COR-L47 (cell line): Measurements from ENCODE around the gene PJA2.

Source experiments
- DNase-seq: peaks from one replicate; lab custom pipeline; 2025; lab: John Stamatoyannopoulos, UW

Gene PJA2

GRCh38 chr5:109408991-109409843, 557 bp downstream of the PJA2 start:
- peak; percentile 50 for DNase-seq

DNA sequence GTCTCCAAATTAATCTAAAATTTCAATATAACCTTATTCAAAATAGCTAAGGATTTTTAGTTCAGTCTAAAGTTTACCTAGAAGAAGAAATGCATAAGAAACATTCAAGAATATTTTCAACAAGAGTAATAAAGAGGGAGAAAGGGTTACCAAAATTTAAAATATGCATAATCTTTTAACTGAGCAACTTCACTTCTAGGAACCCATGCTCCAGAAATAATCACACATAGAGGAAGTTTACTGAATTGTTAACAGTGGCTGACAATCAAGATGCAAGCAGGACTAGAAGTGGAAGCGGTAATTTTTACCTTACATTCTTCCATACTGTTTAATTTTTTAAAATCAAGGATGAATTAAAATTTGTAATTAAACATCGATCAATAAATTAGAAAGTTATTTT, 1.9 kb downstream of the PJA2 start:
- DNase-seq = no peak

DNA sequence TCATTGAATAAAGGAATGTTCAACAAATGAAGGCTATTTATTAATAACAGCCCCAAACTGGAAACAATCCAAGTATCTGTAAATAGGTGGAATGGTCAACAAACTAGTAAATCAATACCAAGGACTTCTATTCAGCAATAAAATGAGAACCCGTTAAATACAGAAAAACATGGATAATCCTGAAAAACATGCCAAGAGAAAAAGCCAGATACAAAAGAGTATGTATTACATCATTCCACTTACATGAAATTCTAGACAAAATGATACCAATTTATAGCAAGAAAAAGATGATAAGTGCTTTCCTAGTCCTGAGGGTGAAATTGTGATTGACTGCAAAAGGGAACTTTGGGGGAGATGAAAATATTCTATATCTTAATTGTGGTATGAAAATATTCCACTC, 3.1 kb downstream of the PJA2 start:
- DNase-seq = no peak

- no peak for DNase-seq
Measured at GRCh38 chr5:109404428-109404960, 5.3 kb downstream of the PJA2 start.

- no peak for DNase-seq
Measured at GRCh38 chr5:109403469-109403868, 6.3 kb downstream of the PJA2 start.

DNA sequence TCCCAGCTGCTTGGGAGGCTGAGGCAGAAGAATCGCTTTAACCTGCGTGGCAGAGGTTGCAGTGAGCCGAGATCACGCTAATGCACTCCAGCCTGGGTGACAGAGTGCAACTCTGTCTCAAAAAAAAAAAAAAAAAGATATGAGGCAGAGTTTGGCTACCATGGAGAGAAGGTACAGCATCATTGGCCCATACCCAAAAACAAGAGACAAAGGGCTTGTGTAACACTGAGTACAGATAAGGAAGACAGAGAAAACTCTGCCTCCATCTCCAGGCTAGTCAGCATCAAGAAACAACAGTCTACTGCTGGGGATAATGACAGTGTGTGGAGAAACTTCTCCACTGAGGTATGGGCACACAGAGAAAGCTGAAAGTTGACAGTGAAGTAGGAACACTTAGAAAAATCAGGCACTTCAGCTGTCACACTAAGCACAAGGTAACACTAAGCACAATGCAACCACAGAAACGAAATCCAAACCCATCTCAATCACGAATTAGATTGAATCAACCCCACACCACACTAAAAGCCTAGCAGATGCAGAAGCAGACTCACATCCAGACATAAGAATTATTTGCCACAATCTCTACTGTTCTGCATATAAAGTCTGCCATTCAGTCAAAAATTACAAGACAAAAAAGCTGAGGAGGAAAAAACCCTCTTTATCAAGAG, 10.5 kb downstream of the PJA2 start:
- DNase-seq = no peak

DNA sequence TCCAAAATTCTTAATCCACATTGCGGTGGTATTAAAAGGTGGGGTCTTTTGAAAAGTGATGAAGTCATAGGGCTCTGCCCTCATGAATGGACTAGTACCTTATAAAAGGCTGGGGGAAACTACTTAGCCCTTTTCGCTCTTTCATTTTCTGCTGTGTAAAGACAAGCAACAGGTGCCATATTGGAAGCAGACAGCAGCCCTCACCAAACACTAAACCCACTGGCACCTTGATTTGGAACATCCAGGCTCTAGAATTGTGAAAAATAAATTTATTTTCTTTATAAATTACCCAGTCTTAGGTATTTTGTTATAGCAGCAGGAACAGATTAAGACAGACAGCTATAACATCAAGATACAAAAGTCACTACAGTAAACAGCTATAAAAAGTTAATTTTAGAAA, 12.8 kb downstream of the PJA2 start:
- DNase-seq = no peak

DNA sequence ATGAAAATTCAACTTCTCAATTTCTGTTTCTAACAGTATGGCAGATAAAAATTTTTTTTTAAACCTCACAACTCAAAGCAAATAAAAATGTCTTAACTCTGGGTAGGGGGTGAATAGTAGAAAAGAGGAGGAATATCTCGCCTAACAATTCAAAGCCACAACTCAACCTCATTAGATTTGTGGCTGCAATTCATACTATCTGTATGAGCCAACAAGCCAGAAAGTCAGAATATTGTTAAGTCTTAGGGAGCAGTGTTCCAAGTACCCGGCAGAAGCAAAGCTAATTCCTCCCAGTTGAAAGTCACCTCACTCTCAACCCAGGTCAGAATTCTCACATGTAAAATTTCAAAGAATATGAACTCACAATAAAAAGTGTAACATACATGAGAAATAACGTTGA, 15.0 kb downstream of the PJA2 start:
- DNase-seq = no peak

- no peak for DNase-seq
Measured at GRCh38 chr5:109390188-109390587, 19.6 kb downstream of the PJA2 start.

DNA sequence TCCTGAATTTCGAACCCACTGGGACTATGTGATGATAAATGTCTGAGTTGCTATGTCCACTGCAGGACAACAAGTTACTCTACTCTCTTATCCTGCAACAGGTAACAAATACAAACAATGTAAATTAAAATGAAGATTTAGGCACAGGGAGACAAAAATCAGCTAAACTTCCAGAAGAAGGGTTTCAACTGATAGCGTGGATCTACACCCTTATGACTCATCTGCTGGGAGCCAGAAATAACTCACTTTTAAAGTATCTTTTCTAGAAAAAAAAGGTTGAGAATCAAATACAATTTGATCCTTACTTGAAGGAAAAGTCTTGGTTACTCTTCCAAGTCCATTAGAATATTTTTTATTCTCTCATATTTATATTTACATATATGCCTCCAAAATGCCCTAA, 21.4 kb downstream of the PJA2 start:
- DNase-seq = no peak

DNA sequence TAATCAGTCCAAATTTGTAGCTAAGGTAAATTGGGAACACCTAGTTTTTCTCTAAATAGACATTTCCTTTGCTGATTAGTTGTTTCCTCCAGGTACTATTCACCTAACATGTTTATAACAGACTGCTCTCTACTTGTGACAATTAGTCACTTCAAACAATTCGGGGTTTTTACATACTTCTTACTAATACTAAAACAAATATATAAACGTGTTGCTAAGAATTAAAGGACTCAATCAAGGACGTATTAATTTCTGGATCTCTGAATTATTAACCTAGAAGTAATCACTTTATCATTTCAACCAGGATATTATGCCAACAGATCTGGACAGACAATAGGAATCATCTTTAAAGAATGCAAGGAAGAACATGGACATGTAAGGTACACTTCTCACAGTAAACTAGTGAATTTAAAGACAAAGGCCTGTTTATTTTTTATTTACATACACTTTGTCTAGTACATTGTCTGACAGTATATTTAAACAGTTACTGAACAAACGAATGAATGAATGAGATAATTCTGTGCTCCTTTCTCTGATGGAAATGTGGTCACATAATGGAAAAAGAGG, 22.3 kb downstream of the PJA2 start:
- no peak for DNase-seq

DNA sequence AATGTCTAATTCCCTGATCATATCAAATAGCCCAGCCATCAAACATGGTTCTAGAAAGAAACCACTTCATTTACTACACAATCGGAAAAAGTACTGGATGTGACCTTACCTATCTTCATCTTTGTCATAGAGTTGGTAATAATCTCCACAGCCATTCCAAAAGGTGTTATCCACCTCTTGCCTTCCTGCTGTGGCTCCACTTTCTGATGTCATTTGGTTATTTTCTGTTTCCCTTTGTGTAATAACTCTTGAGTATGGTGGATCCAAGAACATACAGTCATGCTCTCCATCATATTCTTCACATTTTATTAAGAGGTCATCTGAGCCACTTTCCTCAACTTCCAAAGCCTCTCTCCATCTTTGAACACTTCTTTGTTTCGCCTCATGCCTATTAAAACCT, 31.7 kb downstream of the PJA2 start:
- DNase-seq = no peak

DNA sequence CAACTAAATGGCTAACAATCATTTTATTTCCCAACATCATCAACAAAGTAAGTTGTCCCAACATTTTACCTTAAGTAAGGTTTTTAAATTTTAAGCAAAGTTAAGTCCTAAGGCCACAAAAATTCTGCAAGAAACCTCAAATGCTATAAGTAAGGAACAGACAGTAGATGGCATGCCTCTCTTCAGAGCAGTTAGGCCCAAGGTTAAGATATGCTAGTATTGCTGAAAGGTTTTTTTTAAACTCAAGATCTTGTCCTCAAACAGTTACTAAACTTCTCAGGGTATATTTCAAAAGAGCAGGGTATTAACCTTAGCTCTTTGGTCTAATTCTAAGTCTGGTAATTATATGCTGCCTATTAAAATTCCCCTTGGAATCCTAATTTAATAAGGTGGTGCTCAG, 35.1 kb downstream of the PJA2 start:
- no peak for DNase-seq

DNA sequence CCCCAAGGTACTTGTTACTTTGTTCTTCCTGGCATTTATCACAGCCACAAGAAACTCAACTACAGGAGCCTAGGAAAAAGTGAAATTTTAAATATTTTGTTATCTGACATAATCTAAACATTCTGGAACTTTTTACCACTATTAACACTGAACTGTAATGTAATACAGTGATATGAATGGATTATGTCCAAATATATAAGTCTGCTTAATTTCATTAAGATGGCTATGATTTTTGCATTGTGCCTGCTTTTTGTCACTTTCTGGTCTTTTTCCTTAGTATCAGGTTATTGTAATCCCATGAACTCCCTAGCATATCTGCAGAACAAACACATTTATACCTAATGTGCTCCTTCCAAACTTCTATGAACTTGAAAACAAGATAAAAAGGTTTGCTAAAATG, 35.8 kb downstream of the PJA2 start:
- DNase-seq = no peak

GRCh38 chr5:109370343-109370742, 39.4 kb downstream of the PJA2 start:
- no peak for DNase-seq

DNA sequence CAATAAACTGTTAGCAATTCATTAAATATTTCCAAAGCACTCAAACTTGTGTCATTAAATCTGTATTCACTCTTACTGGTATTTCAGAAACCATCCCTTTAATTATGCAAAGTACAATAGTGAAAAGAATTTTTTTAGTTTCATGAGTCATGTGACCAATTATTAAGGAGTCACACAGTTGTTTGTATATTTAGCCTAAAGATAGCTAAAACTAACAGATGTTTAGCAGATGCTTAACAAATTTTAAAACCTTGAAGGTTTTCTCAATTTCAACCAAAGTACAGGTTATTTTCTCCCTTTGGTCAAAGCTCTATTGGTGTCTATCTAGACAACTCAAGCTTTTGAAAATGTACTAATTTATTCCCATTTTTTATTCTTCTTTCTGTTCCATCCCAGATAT, 44.1 kb downstream of the PJA2 start:
- no peak for DNase-seq

DNA sequence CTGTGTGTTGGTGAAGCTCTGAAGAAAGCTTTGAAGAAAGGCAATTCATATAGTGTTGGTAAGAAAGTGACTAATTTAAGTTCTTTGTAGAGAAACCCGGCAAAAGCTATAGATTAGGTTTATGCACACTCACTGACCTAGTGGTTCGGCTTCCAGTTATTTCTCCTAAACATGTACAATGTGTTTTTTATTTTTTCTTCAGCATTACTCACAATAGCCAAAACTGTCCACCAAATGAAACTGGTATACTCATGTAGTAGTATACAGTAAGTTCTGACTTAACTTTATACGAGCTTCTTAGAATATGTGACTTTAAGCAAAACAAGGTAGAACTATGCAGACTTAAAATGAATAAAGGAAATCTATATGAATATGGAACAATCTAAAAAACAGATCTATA, 44.8 kb downstream of the PJA2 start:
- no peak for DNase-seq

- DNase-seq = no peak
Measured at GRCh38 chr5:109359642-109360041, 50.1 kb downstream of the PJA2 start.

- DNase-seq = no peak
Measured at GRCh38 chr5:109357807-109358206, 52.0 kb downstream of the PJA2 start.

GRCh38 chr5:109354761-109355160, 55.0 kb downstream of the PJA2 start:
- DNase-seq = no peak

DNA sequence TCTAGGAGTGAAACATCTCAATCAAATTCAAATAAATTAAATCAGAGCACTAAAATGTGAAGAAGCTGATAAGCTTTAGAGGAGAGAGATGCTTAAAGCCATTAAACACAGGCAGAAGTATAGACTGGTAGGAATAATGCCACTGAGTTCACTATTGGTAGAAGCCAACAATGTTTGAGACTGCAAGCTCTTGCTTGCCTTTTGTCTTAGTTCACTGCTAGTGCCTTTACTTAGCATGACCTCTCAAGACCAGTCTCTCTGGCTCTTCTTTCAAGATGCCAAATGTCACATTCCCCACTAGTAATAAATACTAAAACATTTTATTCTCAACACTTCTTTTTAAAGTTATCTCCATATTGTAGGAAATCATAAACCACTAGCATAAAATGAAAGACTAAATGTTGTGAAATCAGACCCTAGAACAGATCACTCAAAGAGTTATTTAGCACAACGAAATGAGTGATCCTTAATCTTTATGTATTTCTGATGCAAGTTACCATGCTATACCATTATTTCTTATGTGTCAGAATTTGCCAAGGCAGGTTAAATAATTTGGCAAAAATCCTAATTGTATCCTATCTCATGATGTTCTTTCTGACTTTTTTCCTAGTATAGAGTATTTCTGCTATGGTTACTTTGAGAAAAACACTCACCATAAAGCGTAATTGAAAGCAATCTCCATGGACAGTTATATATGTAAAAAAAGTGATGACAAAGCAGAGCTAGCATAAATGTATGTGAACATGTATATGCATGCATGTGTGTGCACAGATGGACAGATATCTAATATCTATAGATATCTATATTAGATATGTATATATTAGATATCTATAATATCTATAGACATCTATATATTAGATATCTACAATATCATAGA, 57.5 kb downstream of the PJA2 start:
- DNase-seq = no peak
